GM12878 (cell line): ENCODE data around the gene LRBA. TPM values are rescaled to one million over a fixed set of nuclear protein-coding genes. Genes with fewer than 3 reads are reported as not detected.

Source experiments
- ATAC-seq: fragments of 200-7000 bp; cut with Tn5 transposase; 3 replicates; pipeline ENCODE4 v1.9.1; 2020; ENCODE audit warnings: mild to moderate bottlenecking, moderate library complexity
- BruUV-seq: library from RNA; stranded (reverse); fragments of 400-500 nt; replicated peaks from 2 replicates; lab custom pipeline; 2021; lab: Mats Ljungman, UMichigan
- CTCF ChIA-PET: fragments of 300-600 bp; sonication (Branson Sonifier 250); formaldehyde crosslinking; extraction: SDS; loops from one replicate; lab custom pipeline; 2021; ENCODE audit warnings: inconsistent platforms; lab: Yijun Ruan, JAX
- POLR2A ChIA-PET: fragments of 350-600 bp; formaldehyde crosslinking; extraction: SDS; loops from one replicate; lab custom pipeline; 2021; ENCODE audit warnings: inconsistent platforms; lab: Charles Lee
- RAD21 ChIA-PET: fragments of 300-600 bp; sonication (Branson Sonifier 250); formaldehyde crosslinking; loops from one replicate; lab custom pipeline; 2023; ENCODE audit warnings: antibody characterized with exemption; ENCODE audit not compliant: unreplicated experiment; lab: Charles Lee
- SMC1A ChIA-PET: fragments of 300-600 bp; sonication (Branson Sonifier 250); formaldehyde crosslinking; loops from one replicate; lab custom pipeline; 2023; ENCODE audit not compliant: unreplicated experiment, uncharacterized antibody; lab: Charles Lee
- DNase-seq: peaks from one replicate; pipeline ENCODE4 v3.0.0-alpha.2; 2011; ENCODE audit warnings: low read depth, low spot score
- FAIRE-seq: peaks from 3 replicates; lab custom pipeline; 2011; peaks lifted over from hg19 to GRCh38; lab: Jason Lieb, UNC
- H2AFZ ChIP-seq: 2 replicates; pipeline ENCODE4 v1.6.0; 2011; ENCODE audit warnings: low read depth, low read length, control low read depth; ENCODE audit not compliant: control insufficient read depth
- H3K27ac ChIP-seq: 2 replicates; pipeline ENCODE4 v1.5.1; 2011; ENCODE audit warnings: control low read depth; ENCODE audit not compliant: control insufficient read depth, insufficient read depth
- H3K27me3 ChIP-seq, 2 experiments: replicated peaks in 1 of 2; 2 replicates each; pipeline versions ENCODE4 v1.6.0 to v1.6.1; 2011; ENCODE audit warnings: low read length in 1 of 2; ENCODE audit not compliant: control insufficient read depth in 2 of 2, insufficient read depth in 2 of 2
- H3K36me3 ChIP-seq, 2 experiments: 2 replicates each; pipeline ENCODE4 v1.5.1; 2011; ENCODE audit warnings: low read length in 1 of 2; ENCODE audit not compliant: control insufficient read depth in 2 of 2, insufficient read depth in 2 of 2
- H3K4me1 ChIP-seq: 2 replicates; pipeline ENCODE4 v1.6.1; 2011; ENCODE audit warnings: mild to moderate bottlenecking, low read length, moderate library complexity, mixed read lengths; ENCODE audit not compliant: control insufficient read depth, insufficient read depth
- H3K4me2 ChIP-seq: 2 replicates; pipeline ENCODE4 v1.6.0; 2011; ENCODE audit warnings: control low read depth; ENCODE audit not compliant: control insufficient read depth, insufficient read depth
- H3K4me3 ChIP-seq: fragments of 200-600 bp; sonication (generic); 2 replicates; pipeline ENCODE4 v1.5.1; 2016
- H3K79me2 ChIP-seq: 2 replicates; pipeline ENCODE4 v1.6.0; 2011; ENCODE audit warnings: low read length; ENCODE audit not compliant: control insufficient read depth, insufficient read depth
- H3K9ac ChIP-seq: 2 replicates; pipeline ENCODE4 v1.8.0; 2011; ENCODE audit warnings: low read length, control low read depth, mixed read lengths; ENCODE audit not compliant: control insufficient read depth, insufficient read depth
- H3K9me3 ChIP-seq: replicated peaks from 3 replicates; pipeline ENCODE4 v1.5.1; 2011; ENCODE audit warnings: mild to moderate bottlenecking, low read length; ENCODE audit not compliant: control insufficient read depth, insufficient read depth
- H4K20me1 ChIP-seq: 2 replicates; pipeline ENCODE4 v1.6.0; 2011; ENCODE audit not compliant: control insufficient read depth, insufficient read depth
- BCL11A ChIP-seq: IDR thresholded peaks from 2 replicates; pipeline ENCODE4 v1.6.1; 2011; ENCODE audit warnings: low read depth, low read length
- BMI1 ChIP-seq: fragments of 450-650 bp; IDR thresholded peaks from 2 replicates; pipeline ENCODE4 v1.6.1; 2016; ENCODE audit warnings: mild to moderate bottlenecking, moderate library complexity, borderline replicate concordance
- CHD2 ChIP-seq: IDR thresholded peaks from 2 replicates; pipeline ENCODE4 v1.6.1; 2011; ENCODE audit warnings: low read depth, low read length, improper control_type of control experiment, borderline replicate concordance
- EP300 ChIP-seq, 2 experiments: fragments of 150-350 bp in 1 of 2; IDR thresholded peaks; 2 replicates each; pipeline ENCODE4 v1.6.1; 2011 to 2012; ENCODE audit warnings: low read depth in 2 of 2, low read length in 2 of 2, borderline replicate concordance in 1 of 2, improper control_type of control experiment in 1 of 2, inconsistent platforms in 1 of 2; ENCODE audit not compliant: control insufficient read depth in 1 of 2
- FOS ChIP-seq: IDR thresholded peaks from 3 replicates; pipeline ENCODE4 v1.6.1; 2011; ENCODE audit warnings: borderline replicate concordance; ENCODE audit not compliant: insufficient read length; ENCODE audit errors: extremely low read depth
- MEF2A ChIP-seq: IDR thresholded peaks from 2 replicates; pipeline ENCODE4 v1.6.1; 2011; ENCODE audit warnings: low read depth, mild to moderate bottlenecking, low read length, moderate library complexity; ENCODE audit not compliant: insufficient read depth
- MTA2 ChIP-seq: fragments of 450-650 bp; IDR thresholded peaks from 2 replicates; pipeline ENCODE4 v1.6.1; 2016; ENCODE audit warnings: low read depth, mild to moderate bottlenecking, moderate library complexity
- MYB ChIP-seq: fragments of 150-350 bp; IDR thresholded peaks from 2 replicates; pipeline ENCODE4 v1.6.1; 2014; ENCODE audit warnings: mild to moderate bottlenecking, low read depth, low read length, borderline replicate concordance
- NBN ChIP-seq: fragments of 450-650 bp; IDR thresholded peaks from 2 replicates; pipeline ENCODE4 v1.6.1; 2016
- NFYB ChIP-seq: IDR thresholded peaks from 2 replicates; pipeline ENCODE4 v1.6.1; 2011; ENCODE audit warnings: low read depth, mild to moderate bottlenecking, low read length, improper control_type of control experiment, moderate library complexity; ENCODE audit not compliant: insufficient read depth
- PKNOX1 ChIP-seq: fragments of 450-650 bp; IDR thresholded peaks from 2 replicates; pipeline ENCODE4 v1.6.1; 2016; ENCODE audit warnings: mild to moderate bottlenecking
- PML ChIP-seq: IDR thresholded peaks from 2 replicates; pipeline ENCODE4 v1.6.1; 2012; ENCODE audit warnings: low read length, inconsistent platforms
- SMAD5 ChIP-seq: IDR thresholded peaks from 2 replicates; pipeline ENCODE4 v1.6.1; 2016; ENCODE audit warnings: antibody characterized with exemption, low read depth
- SUZ12 ChIP-seq: fragments of 200-600 bp; sonication (generic); IDR thresholded peaks from one replicate; pipeline ENCODE4 v1.6.1; 2018; ENCODE audit warnings: antibody characterized with exemption, mild to moderate bottlenecking; ENCODE audit not compliant: unreplicated experiment
- YY1 ChIP-seq: IDR thresholded peaks from 2 replicates; pipeline ENCODE4 v1.6.1; 2011; ENCODE audit warnings: low read depth, mild to moderate bottlenecking, low read length
- ZNF217 ChIP-seq: fragments of 450-650 bp; IDR thresholded peaks from 2 replicates; pipeline ENCODE4 v1.6.1; 2017; ENCODE audit warnings: antibody characterized with exemption, mild to moderate bottlenecking
- ZNF274 ChIP-seq: IDR thresholded peaks from one replicate; pipeline ENCODE4 v1.8.0; 2011; ENCODE audit not compliant: insufficient read length, insufficient read depth
- WGBS: methylation state at CpG from one replicate; pipeline ENCODE4 v1.1.6; 2016; ENCODE audit warnings: low lambda C conversion rate; ENCODE audit not compliant: insufficient replicate concordance, insufficient coverage; ENCODE audit errors: missing lambda C conversion rate; 5-methylcytosine and 5-hydroxymethylcytosine counted together
- in situ Hi-C: fragments of 300-500 bp; cut with MboI; formaldehyde crosslinking; loops from 9 replicates; pipeline ENCODE4 v1.14.3; 2018; ENCODE audit warnings: mixed read lengths
- intact Hi-C: fragments of 100-400 bp; cut with micrococcal nuclease; formaldehyde crosslinking; loops from one replicate; pipeline ENCODE4 v1.14.2; 2022; ENCODE audit not compliant: unreplicated experiment
- polyA plus RNA-seq, 11 experiments: library from polyadenylated mRNA; depleted of rRNA in 4 of 11; unstranded in 6 of 11; stranded (reverse) in 5 of 11; fragments of >200 nt; fragmentation: Nextera tagmentation in 4 of 11; fragmentation: Illumina TruSeq in 1 of 11; extraction: Ambion mirVana in 4 of 11; extraction: Trizol in 1 of 11; gene quantifications; 1 replicate in 1 of 11; 2 replicates in 10 of 11; pipeline versions ENCODE4 v1.2.1 to v1.2.3, GENCODE V29; 2011 to 2016; ENCODE audit warnings: inconsistent platforms in 2 of 11, missing spikeins in 2 of 11, low read depth in 1 of 11
- total RNA-seq, 4 experiments: library from RNA; depleted of rRNA in 3 of 4; stranded (reverse); fragments of >200 nt in 3 of 4; fragmentation: Illumina TruSeq in 1 of 4; extraction: Trizol in 1 of 4; gene quantifications; 2 replicates each; pipeline versions ENCODE4 v1.2.1 to v1.2.3, GENCODE V29; 2013 to 2021

The LRBA gene
- total and polyA plus RNA-seq, 10 of the 15 experiments (the other 5 are each of a cell fraction or from before 2014, with no cell fraction given): 20.3 to 93.4 (median 55.0) TPM

GRCh38 chr4:150367326-150367725, 647.8 kb downstream of the LRBA start:
- no peak overlapping the region for H2AFZ ChIP-seq
- no peaks in the 10 kb centered on the region for H4K20me1 ChIP-seq
- no peak overlapping the region for H3K9ac ChIP-seq
- TF ChIP-seq NFYB (no peak), PML (no peak), CHD2 (no peak), MEF2A (no peak)
- ChIA-PET SMC1A (interaction anchor here (1.0 to 2.9 kb wide), 10 partner anchors 10 to 450 kb away, joined by 3 to 15 read pairs (median 4); no protein-coding TSS in a partner anchor), RAD21 (interaction anchor here (0.6 to 2.3 kb wide), 2 partner anchors 14 to 680 kb away, joined by 3 to 9 read pairs; no protein-coding TSS in a partner anchor), CTCF (interaction anchor here (0.9 to 3.0 kb wide), 3 partner anchors 10 to 500 kb away, joined by 3 to 11 read pairs (median 5); no protein-coding TSS in a partner anchor), POLR2A (interaction anchor here (0.6 kb wide), 1 partner anchor 132 kb away, joined by 3 read pairs; no protein-coding TSS in a partner anchor)
- H3K79me2 ChIP-seq: no peaks in the 10 kb centered on the region
- no peaks in the 10 kb centered on the region for H3K27me3 ChIP-seq
- WGBS: 100% methylated on average over 4 of the region's 4 CpGs
- intact Hi-C loops (no loop called here), in situ Hi-C loops (no loop called here)
- no TSS peak for BruUV-seq
- H3K4me2 ChIP-seq: no peak overlapping the region
- DNase-seq: no peak
- ATAC-seq: no peak
- H3K4me1 ChIP-seq: peaks cover 3% of the 10 kb centered on the region; the same call in 1 of the 2 replicates
- H3K9me3 ChIP-seq: no peaks in the 10 kb centered on the region
- H3K4me3 ChIP-seq: no peak overlapping the region
- no peak overlapping the region for H3K27ac ChIP-seq
- no peak for FAIRE-seq
- H3K36me3 ChIP-seq: no peaks in the 10 kb centered on the region

- intact Hi-C loops (no loop called here), in situ Hi-C loops (no loop called here)
- Histone ChIP-seq H4K20me1 (no peaks in the 10 kb centered on the region), H3K4me1 (peaks cover 3% of the 10 kb centered on the region; the same call in 1 of the 2 replicates), H2AFZ (0 out of 2 replicates have a peak overlapping the region, but pooled peaks have one; percentile 9), H3K4me3 (no peak overlapping the region), H3K79me2 (no peaks in the 10 kb centered on the region), H3K27me3 (no peaks in the 10 kb centered on the region), H3K9ac (no peak overlapping the region), H3K4me2 (peak overlapping the region; percentile 20; the same call in 1 of the 2 replicates), H3K36me3 (no peaks in the 10 kb centered on the region), H3K9me3 (no peaks in the 10 kb centered on the region), H3K27ac (no peak overlapping the region)
- ATAC-seq (peak; percentile 91), FAIRE-seq (peak; percentile 78), DNase-seq (peak; percentile 54)
- CTCF ChIA-PET: interaction anchor here (0.5 to 3.0 kb wide), 5 partner anchors 11 to 501 kb away, joined by 3 to 11 read pairs (median 4); no protein-coding TSS in a partner anchor
- WGBS: 29% methylated on average over 2 of the region's 2 CpGs
- SMC1A ChIA-PET: interaction anchor here (0.8 to 2.9 kb wide), 12 partner anchors 11 to 501 kb away, joined by 3 to 15 read pairs (median 4); no protein-coding TSS in a partner anchor
- RAD21 ChIA-PET: interaction anchor here (0.6 to 2.3 kb wide), 4 partner anchors 13 to 681 kb away, joined by 3 to 9 read pairs (median 4); no protein-coding TSS in a partner anchor
- POLR2A ChIA-PET: interaction anchor here (0.6 to 1.0 kb wide), 2 partner anchors 73 to 133 kb away, joined by 3 read pairs; no protein-coding TSS in a partner anchor
- no TSS peak for BruUV-seq
- peak; percentile 99 for TF ChIP-seq MTA2
- TF ChIP-seq BMI1: peak; percentile 66
- TF ChIP-seq PKNOX1: peak; percentile 23; the same call in 1 of the 2 replicates
- no peak for TF ChIP-seq YY1
- peak; percentile 74 for TF ChIP-seq NBN
- TF ChIP-seq EP300 (IDR thresholded peaks at IDR 0.05; ENCODE audit: borderline replicate concordance in 1 of 2, control insufficient read depth in 1 of 2, low read depth in 2 of 2, low read length in 2 of 2): no peak; a peak in 1 of 4 replicates
- TF ChIP-seq SMAD5: no peak
- peak; percentile 89; the same call in 1 of the 2 replicates for TF ChIP-seq ZNF217
- TF ChIP-seq BCL11A: 0 out of 2 replicates have a peak, but pooled peaks have one; percentile 65
- TF ChIP-seq MYB: no peak
- no peak for TF ChIP-seq ZNF274
- TF ChIP-seq FOS: no peak
- no peak for TF ChIP-seq SUZ12
These were observed 648.5 kb downstream of the LRBA start for GRCh38 chr4:150366487-150366999.
